Mucosa of descending colon (tissue), 3 donors: Measurements from ENCODE around the gene PER2. TPM values are rescaled to one million over a fixed set of nuclear protein-coding genes. Genes with fewer than 3 reads are reported as not detected.

Source experiments
- ATAC-seq: fragments of 200-7000 bp; cut with Tn5 transposase; one replicate; pipeline ENCODE4 v1.9.1; 2020; ENCODE audit warnings: mild to moderate bottlenecking, moderate library complexity
- DNase-seq, 3 donors: peaks; one replicate each; pipeline ENCODE4 v3.0.0-alpha.2; 2020
- H3K36me3 ChIP-seq: fragments of 200-600 bp; one replicate; pipeline ENCODE4 v1.8.0; 2021; ENCODE audit warnings: low read depth, mild to moderate bottlenecking
- H3K4me1 ChIP-seq: fragments of 200-600 bp; one replicate; pipeline ENCODE4 v1.8.0; 2021; ENCODE audit warnings: low read depth, mild to moderate bottlenecking
- H3K4me3 ChIP-seq: fragments of 200-600 bp; one replicate; pipeline ENCODE4 v1.8.0; 2021; ENCODE audit warnings: mild to moderate bottlenecking
- H3K9me3 ChIP-seq: fragments of 200-600 bp; one replicate; pipeline ENCODE4 v1.8.0; 2021; ENCODE audit warnings: mild to moderate bottlenecking
- intact Hi-C, 2 donors: fragments of 100-400 bp; cut with DNase I in 1 of 2; cut with micrococcal nuclease in 1 of 2; formaldehyde crosslinking; loops; one replicate each; pipeline versions ENCODE4 v1.11.0 to v1.11.1; 2022; cut with DNase I, micrococcal nuclease
- total RNA-seq, 3 donors: library from RNA; stranded (reverse); fragmentation: NEBNext Ultra II Directional in 2 of 3; extraction: Animal tissue kit (Norgen Biotek cat#: 25700) in 2 of 3; gene quantifications; one replicate each; pipeline versions ENCODE4 v1.2.1 to v1.2.4, GENCODE V29; 2021 to 2023
- TF ChIP-seq, protein P1 (sequence below): fragments of 200-600 bp; IDR thresholded peaks from one replicate; pipeline ENCODE4 v1.8.0; 2022; ENCODE audit warnings: antibody characterized with exemption, mild to moderate bottlenecking
- donor health status: DM: no; HTN: no; CAD: no; lungs with moderate emphysema.
- donor health status: DM: no; HTN: no; CAD: no.
- donor health status: DM: no; HTN: yes; CAD: no.

The PER2 gene
- total RNA-seq, 3 donors from 2014 or later, result 22.6 to 26.8 (median 22.6) TPM

DNA sequence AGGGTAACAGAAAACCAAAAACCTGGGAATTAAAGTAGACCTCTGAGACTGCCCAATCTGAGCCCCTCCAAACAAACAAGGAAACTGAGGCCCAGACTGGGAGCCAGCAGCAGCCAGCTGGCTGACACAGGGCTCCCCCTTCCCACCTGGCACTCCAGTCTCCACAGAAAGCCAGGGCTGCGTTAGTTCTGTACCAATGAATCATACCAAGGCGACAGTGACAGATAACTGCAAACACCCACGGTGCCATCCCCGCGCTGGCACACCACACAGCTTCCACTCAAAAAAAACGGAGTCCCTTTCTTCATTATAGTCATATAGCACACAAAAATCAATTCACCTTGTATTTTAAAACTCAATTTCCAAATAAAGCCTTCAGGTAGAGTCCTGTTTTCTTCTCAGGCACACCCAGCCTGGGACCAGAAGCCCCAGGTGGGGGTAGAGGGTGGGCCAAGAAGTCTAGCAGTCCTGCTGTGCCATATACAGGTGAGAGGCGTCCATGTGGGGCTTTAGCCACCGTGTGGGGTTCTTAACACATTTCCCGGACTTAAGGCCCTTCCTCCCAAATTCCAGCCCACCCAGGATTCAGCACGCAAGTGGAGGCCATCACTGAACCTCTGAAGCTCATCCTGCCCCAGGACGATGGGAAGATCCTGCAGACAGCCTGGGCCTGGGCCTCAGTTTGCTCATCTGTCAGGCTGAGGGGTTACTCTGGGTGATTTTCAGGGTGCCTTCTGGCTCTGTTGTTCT lies 1.2 kb downstream of the PER2 start:
- Histone ChIP-seq H3K4me3 (no peak overlapping the region), H3K36me3 (no peaks in the 10 kb centered on the region), H3K9me3 (no peaks in the 10 kb centered on the region), H3K4me1 (peaks cover 62% of the 10 kb centered on the region)
- no peak for ATAC-seq
- TF ChIP-seq, protein P1, sequence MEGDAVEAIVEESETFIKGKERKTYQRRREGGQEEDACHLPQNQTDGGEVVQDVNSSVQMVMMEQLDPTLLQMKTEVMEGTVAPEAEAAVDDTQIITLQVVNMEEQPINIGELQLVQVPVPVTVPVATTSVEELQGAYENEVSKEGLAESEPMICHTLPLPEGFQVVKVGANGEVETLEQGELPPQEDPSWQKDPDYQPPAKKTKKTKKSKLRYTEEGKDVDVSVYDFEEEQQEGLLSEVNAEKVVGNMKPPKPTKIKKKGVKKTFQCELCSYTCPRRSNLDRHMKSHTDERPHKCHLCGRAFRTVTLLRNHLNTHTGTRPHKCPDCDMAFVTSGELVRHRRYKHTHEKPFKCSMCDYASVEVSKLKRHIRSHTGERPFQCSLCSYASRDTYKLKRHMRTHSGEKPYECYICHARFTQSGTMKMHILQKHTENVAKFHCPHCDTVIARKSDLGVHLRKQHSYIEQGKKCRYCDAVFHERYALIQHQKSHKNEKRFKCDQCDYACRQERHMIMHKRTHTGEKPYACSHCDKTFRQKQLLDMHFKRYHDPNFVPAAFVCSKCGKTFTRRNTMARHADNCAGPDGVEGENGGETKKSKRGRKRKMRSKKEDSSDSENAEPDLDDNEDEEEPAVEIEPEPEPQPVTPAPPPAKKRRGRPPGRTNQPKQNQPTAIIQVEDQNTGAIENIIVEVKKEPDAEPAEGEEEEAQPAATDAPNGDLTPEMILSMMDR, result no peak
- peak in 2 of 3 donors; percentile 45 to 46 for DNase-seq
- intact Hi-C loops, result no loop called here

DNA sequence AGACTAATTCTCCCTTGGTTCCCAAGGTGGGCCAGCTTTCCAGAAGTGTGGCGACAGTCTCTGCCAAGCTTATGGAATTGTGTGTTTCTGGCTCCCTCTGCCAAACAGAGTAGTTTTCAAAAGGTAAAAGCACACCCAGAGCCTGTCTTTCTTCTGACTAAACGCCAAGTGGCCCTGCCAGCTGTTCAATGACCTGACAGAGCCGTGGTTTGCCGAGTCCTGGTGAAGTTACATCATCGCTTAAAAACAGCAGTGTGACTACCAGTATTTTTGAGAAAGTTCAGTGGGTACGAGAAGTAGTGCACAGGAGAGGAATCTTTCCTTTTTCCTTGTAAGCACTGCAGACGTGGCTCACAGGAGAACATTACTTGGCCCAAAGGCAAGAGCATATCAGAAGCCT lies 1.9 kb downstream of the PER2 start:
- TF ChIP-seq, protein P1, result no peak
- intact Hi-C loops, result no loop called here
- Histone ChIP-seq H3K4me3 (no peak overlapping the region), H3K36me3 (no peaks in the 10 kb centered on the region), H3K9me3 (no peaks in the 10 kb centered on the region), H3K4me1 (peaks cover 65% of the 10 kb centered on the region)
- ATAC-seq (peak; percentile 1), DNase-seq (peak; percentile 56 to 69 (median 69))

DNA sequence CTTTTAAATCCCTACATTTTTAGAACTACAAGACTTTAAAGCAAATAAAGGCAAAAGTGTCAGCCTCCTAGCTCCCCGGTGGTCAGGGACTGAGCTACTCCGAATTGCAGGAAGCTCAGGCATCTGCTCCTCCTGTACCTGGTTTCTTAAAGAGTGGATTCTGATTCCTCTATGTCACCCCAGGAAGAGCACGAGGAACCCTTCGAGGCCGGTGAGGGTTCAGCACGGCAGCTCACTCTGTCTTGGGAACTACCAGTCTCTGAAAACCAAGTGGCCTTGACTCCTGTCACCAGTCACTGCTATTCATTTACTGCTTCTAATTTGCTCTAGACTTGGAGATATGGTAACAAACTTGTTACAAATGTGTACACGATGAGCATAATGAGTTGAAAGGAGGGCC lies 2.3 kb downstream of the PER2 start:
- no peak for ATAC-seq
- peak in 1 of 3 donors; percentile 37 for DNase-seq
- intact Hi-C loops, result no loop called here
- H3K36me3 ChIP-seq, result no peaks in the 10 kb centered on the region
- no peak overlapping the region for H3K4me3 ChIP-seq
- H3K9me3 ChIP-seq, result no peaks in the 10 kb centered on the region
- TF ChIP-seq, protein P1, result no peak
- peaks cover 70% of the 10 kb centered on the region for H3K4me1 ChIP-seq

DNA sequence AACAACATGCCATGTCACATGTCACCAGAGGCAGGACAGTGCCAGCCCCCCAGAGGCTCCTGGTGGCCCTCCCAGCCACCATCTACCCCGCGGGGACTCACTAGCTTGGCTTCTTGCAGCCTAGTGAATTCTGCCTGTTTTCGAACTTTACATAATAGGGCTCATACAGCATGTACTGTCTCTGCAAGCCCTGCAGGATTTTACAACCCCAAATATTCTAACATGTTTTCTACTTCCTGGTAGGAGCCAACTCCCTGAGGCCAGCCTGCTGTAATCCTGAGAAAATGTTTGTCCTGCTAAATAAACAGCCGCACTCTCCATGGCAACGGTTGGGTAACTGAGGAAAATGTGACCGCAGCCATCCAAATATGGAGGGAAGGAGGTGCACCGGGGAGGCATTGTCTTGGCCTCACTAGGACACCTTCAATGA lies 2.7 kb downstream of the PER2 start:
- ATAC-seq, result peak; percentile 54
- Histone ChIP-seq H3K36me3 (no peaks in the 10 kb centered on the region), H3K4me3 (no peak overlapping the region), H3K4me1 (peaks cover 73% of the 10 kb centered on the region), H3K9me3 (no peaks in the 10 kb centered on the region)
- DNase-seq, result peak; percentile 70 to 91 (median 75)
- TF ChIP-seq, protein P1, result no peak
- intact Hi-C loops, result no loop called here

DNA sequence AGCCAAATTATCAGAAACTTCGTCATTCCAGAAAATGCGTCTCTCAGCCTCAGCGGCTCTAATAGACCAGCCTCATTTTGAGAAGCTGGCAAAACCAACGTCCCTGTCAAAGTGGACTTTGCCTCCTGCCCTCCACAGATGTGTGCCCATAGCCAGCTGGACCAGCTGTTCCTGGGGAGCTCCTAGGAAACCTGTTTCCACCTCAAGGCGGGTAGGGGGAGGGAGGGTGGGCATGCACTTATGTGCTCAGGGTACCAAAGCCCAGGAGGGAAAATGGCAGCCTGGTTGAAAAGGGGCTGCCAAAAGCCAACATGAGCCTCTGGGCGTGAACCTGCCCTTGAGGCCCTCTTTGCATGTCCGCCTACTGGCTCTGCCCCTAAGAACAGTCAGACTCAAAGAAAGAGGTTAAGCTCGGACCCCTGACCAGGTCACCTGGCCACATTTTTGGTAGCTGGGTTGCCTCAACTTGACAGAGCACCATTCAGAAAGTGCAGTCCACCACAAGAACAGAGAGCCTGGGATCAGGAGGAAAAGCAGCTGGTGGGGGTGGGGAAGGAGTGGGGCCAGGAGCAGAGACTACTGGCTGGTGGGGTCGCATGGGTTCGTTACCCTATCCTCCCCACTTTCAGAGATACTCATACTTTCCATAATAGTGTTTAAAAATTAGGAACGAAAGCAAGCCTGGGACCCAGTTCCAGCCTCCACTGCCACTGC lies 3.5 kb downstream of the PER2 start:
- intact Hi-C loops, result no loop called here
- Histone ChIP-seq H3K4me3 (no peak overlapping the region), H3K9me3 (no peaks in the 10 kb centered on the region), H3K36me3 (no peaks in the 10 kb centered on the region), H3K4me1 (peaks cover 72% of the 10 kb centered on the region)
- ATAC-seq (no peak), DNase-seq (peak; percentile 49 to 58 (median 58))
- TF ChIP-seq, protein P1, result no peak
